ENCODE data around the gene OSGEP. TPM values are rescaled to one million over a fixed set of nuclear protein-coding genes. Genes with fewer than 3 reads are reported as not detected.
A peak's percentile ranks its signal among the peaks of the same experiment; 100 is the strongest.

Gene OSGEP
- total RNA-seq, 5 donors from 2014 or later (not counting 1 experiment from before 2014, with no cell fraction given): 56.4 to 80.2 (median 61.5) TPM

DNA sequence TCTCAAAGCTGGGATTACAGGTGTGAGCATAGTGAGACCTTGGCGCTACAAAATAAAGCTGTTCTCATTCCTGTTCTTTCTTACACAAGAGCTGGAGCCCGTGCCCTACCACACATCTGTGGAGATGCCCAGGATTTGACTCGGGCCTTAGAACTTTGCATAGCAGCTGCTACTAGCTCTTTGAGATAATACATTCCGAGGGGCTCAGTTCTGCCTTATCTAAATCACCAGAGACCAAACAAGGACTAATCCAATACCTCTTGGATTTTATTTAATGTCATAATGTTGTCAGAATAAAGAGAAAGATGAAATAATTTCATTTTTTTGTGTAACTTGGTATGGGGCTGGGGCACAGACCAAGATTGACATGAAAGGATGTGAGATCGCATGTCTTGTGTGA is 22.2 kb upstream of the OSGEP start:
- ChIA-PET CTCF (interaction anchor here in 1 of 2 donors (0.8 kb wide), 1 partner anchor 149 kb away, joined by 4 read pairs; no protein-coding TSS in a partner anchor), POLR2A (interaction anchor here in 1 of 2 donors (0.9 kb wide), 1 partner anchor 13 kb away, joined by 4 read pairs; no protein-coding TSS in a partner anchor)
- peaks cover 0 to 4% (median 0%) of the 10 kb centered on the region in 3 donors for H3K9me3 Mint-ChIP-seq
- Histone ChIP-seq H3K36me3 (ENCODE audit: control insufficient read depth in 2 of 2, extremely low read depth in 1 of 2, insufficient read depth in 1 of 2, low read length in 1 of 2) (peaks cover 9 to 59% of the 10 kb centered on the region in 2 donors), H3K4me3 (ENCODE audit: control insufficient read depth in 1 of 2, extremely low read depth in 1 of 2, low read length in 1 of 2) (peak overlapping the region in 1 of 2 donors; percentile 17), H3K9me3 (no peaks in the 10 kb centered on the region), H3K27me3 (replicated peaks in 1 of 2; ENCODE audit: control insufficient read depth in 2 of 2, extremely low read depth in 1 of 2, insufficient read depth in 2 of 2, low read length in 1 of 2) (no peaks in the 10 kb centered on the region), H3K27ac (ENCODE audit: low read length) (peak overlapping the region; percentile 76), H3K4me1 (ENCODE audit: control insufficient read depth in 1 of 2, extremely low read depth in 1 of 2, insufficient read depth in 2 of 2, low read length in 2 of 2) (peaks cover 41 to 46% of the 10 kb centered on the region in 2 experiments)
- H3K4me1 Mint-ChIP-seq: peaks cover 88 to 92% (median 88%) of the 10 kb centered on the region in 3 donors
- H3K27ac Mint-ChIP-seq: peak overlapping the region; percentile 94
- peak in 1 of 4 experiments; percentile 7 for ATAC-seq (replicated peaks in 1 of 4)
- H3K36me3 Mint-ChIP-seq: peaks cover 71% of the 10 kb centered on the region
- DNase-seq: no peak
- H3K4me3 Mint-ChIP-seq: peak overlapping the region; percentile 46 to 74 (median 52)
- 49% methylated on average over 4 of the region's 5 CpGs for WGBS (ENCODE audit: insufficient coverage)
- no peaks in the 10 kb centered on the region for H3K27me3 Mint-ChIP-seq

DNA sequence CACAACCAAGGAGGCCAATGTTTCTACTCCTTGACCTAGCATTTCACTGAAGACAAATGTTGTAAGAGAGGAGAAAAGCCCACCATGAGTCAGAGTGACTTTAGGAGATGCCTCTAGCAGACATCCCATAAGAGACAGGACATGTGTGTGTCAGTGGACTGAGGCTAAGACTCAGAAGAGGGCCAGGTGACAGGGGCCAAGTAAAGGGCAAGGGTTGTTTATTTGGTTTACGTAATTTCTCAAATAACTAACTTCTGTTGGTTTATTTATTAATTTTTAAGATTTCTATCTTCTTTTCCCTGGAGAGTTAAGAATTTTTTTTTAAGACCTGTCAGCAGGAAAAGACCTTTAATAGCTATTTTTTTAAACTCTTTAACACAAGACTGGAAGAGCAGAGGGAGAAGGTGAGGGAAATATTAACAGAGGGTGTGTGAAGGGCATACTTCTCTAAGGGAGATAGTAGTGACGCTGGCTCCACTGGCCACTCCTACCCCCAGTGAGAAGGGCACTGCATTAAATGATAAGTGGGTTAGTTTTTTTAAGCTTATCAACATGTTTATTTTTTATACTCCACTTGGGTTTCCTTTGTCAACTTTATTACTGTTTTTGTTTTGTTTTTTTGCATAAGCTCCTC is 18.0 kb upstream of the OSGEP start:
- ATAC-seq (replicated peaks in 1 of 4): no peak
- POLR2A ChIA-PET: interaction anchor here in 1 of 2 donors (0.9 to 1.0 kb wide), 2 partner anchors 10 to 18 kb away, joined by 4 read pairs; partner anchors contain the start of genes APEX1 and OSGEP

DNA sequence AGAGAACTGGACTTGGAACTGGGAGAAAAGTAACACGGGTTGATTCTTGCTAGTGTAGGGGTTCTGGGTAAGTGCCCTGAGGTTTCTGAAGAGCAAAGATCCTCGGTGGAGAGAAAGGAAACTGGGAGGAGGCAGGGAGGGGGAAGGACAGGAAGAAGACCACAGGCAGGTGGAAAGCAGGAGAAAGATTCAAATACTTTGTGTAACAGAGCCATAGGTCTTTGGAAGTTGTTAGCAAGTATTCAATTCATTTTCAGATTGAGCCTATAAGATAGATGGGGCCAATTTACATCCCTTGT is 15.9 kb upstream of the OSGEP start:
- Histone ChIP-seq H3K27me3 (replicated peaks in 1 of 2; ENCODE audit: control insufficient read depth in 2 of 2, extremely low read depth in 1 of 2, insufficient read depth in 2 of 2, low read length in 1 of 2) (no peaks in the 10 kb centered on the region), H3K4me1 (ENCODE audit: control insufficient read depth in 1 of 2, extremely low read depth in 1 of 2, insufficient read depth in 2 of 2, low read length in 2 of 2) (peaks cover 19 to 35% of the 10 kb centered on the region in 2 experiments), H3K36me3 (ENCODE audit: control insufficient read depth in 2 of 2, extremely low read depth in 1 of 2, insufficient read depth in 1 of 2, low read length in 1 of 2) (peaks cover 0 to 35% of the 10 kb centered on the region in 2 donors), H3K4me3 (ENCODE audit: control insufficient read depth in 1 of 2, extremely low read depth in 1 of 2, low read length in 1 of 2) (peak overlapping the region; percentile 74 to 86), H3K27ac (ENCODE audit: low read length) (peak overlapping the region; percentile 59), H3K9me3 (no peaks in the 10 kb centered on the region)
- no peaks in the 10 kb centered on the region for H3K9me3 Mint-ChIP-seq
- H3K27ac Mint-ChIP-seq: peak overlapping the region; percentile 93 to 98
- ATAC-seq (replicated peaks in 1 of 4) (no peak), DNase-seq (no peak)
- peaks cover 41% of the 10 kb centered on the region for H3K36me3 Mint-ChIP-seq
- WGBS (ENCODE audit: insufficient coverage): 0% methylated on average over 2 of the region's 2 CpGs
- no peaks in the 10 kb centered on the region for H3K27me3 Mint-ChIP-seq
- peak overlapping the region; percentile 92 to 99 (median 97) for H3K4me3 Mint-ChIP-seq
- CTCF ChIA-PET: interaction anchor here in 1 of 2 donors (0.5 to 1.8 kb wide), 4 partner anchors 9 to 139 kb away, joined by 3 to 9 read pairs (median 4); partner anchors contain the start of gene PIP4P1
- POLR2A ChIA-PET: interaction anchor here (0.7 to 2.2 kb wide), 4 partner anchors 9 to 100 kb away, joined by 3 to 21 read pairs (median 8); partner anchors contain the start of genes APEX1 (in 1 of the 2), OSGEP (in 1 of the 2) and PIP4P1 (in 1 of the 2)
- H3K4me1 Mint-ChIP-seq: peaks cover 53 to 62% (median 61%) of the 10 kb centered on the region in 3 donors

More for the DNA sequence above, 18.0 kb upstream of the OSGEP start:
- peak overlapping the region; percentile 62 to 77 (median 73) for H3K4me3 Mint-ChIP-seq
- H3K4me3 ChIP-seq (ENCODE audit: control insufficient read depth in 1 of 2, extremely low read depth in 1 of 2, low read length in 1 of 2): no peak overlapping the region
- peaks cover 37 to 56% of the 10 kb centered on the region in 2 experiments for H3K4me1 ChIP-seq (ENCODE audit: control insufficient read depth in 1 of 2, extremely low read depth in 1 of 2, insufficient read depth in 2 of 2, low read length in 2 of 2)
- peaks cover 62% of the 10 kb centered on the region for H3K36me3 Mint-ChIP-seq
- DNase-seq: no peak
- peaks cover 74 to 82% (median 80%) of the 10 kb centered on the region in 3 donors for H3K4me1 Mint-ChIP-seq
- WGBS (ENCODE audit: insufficient coverage): no CpG with 5 or more reads among the region's 2 CpGs
- H3K27me3 ChIP-seq (replicated peaks in 1 of 2; ENCODE audit: control insufficient read depth in 2 of 2, extremely low read depth in 1 of 2, insufficient read depth in 2 of 2, low read length in 1 of 2): no peaks in the 10 kb centered on the region
- no peaks in the 10 kb centered on the region for H3K9me3 Mint-ChIP-seq
- CTCF ChIA-PET: interaction anchor here in 1 of 2 donors (1.3 kb wide), 2 partner anchors 11 kb away, joined by 4 read pairs; partner anchors contain the start of gene PIP4P1
- no peaks in the 10 kb centered on the region for H3K27me3 Mint-ChIP-seq
- peak overlapping the region; percentile 87 to 88 for H3K27ac Mint-ChIP-seq
- H3K27ac ChIP-seq (ENCODE audit: low read length): no peak overlapping the region
- no peaks in the 10 kb centered on the region for H3K9me3 ChIP-seq
- H3K36me3 ChIP-seq (ENCODE audit: control insufficient read depth in 2 of 2, extremely low read depth in 1 of 2, insufficient read depth in 1 of 2, low read length in 1 of 2): peaks cover 9 to 48% of the 10 kb centered on the region in 2 donors

DNA sequence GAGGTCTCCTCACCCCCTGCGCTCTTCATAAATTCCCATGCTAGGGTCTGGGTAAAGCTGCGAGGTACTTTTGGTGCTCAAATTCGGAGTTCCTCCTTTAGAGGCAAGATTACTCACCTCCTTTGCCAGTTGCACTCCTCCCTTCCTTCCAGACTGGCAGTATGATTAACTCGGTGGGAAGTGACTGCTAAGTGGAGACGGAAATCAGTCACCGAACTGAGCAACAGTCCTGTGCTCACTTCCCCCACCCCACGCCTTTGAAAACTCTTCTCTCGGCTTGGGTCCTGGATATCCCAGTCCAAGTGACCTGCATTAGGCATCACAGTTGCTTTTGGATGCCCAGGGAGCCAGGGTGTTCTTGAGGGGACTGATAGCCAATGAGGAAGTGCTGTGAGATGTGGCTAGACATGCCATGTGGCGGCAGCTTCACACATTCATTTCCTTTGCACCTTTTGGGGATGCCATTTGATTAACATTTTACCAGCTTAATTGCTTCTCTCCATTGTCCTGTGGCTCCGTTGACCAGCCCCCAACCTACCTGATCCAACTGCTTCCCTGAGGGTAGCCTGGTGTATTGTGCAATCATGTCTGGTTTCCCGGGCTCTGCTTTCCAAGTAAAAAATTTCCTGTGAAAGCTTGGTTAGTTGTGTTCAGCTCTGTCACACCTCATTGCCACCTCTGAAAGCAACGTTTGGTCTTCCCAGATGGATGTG is 15.4 kb upstream of the OSGEP start:
- ATAC-seq (replicated peaks in 1 of 4): peak; percentile 40 to 55 (median 44)
- CTCF ChIA-PET: interaction anchor here (0.5 to 1.8 kb wide), 10 partner anchors 9 to 908 kb away, joined by 3 to 9 read pairs (median 4); partner anchors contain the start of gene PIP4P1 (in 1 of the 2)
- Mint-ChIP-seq H3K27ac (peak overlapping the region; percentile 93 to 98), H3K36me3 (peaks cover 36% of the 10 kb centered on the region), H3K9me3 (no peaks in the 10 kb centered on the region), H3K4me1 (peaks cover 48 to 57% (median 56%) of the 10 kb centered on the region in 3 donors), H3K27me3 (no peaks in the 10 kb centered on the region), H3K4me3 (peak overlapping the region; percentile 92 to 99 (median 97))
- Histone ChIP-seq H3K4me3 (ENCODE audit: control insufficient read depth in 1 of 2, extremely low read depth in 1 of 2, low read length in 1 of 2) (peak overlapping the region; percentile 74 to 86), H3K9me3 (no peaks in the 10 kb centered on the region), H3K27ac (ENCODE audit: low read length) (peak overlapping the region; percentile 59), H3K36me3 (ENCODE audit: control insufficient read depth in 2 of 2, extremely low read depth in 1 of 2, insufficient read depth in 1 of 2, low read length in 1 of 2) (peaks cover 0 to 30% of the 10 kb centered on the region in 2 donors), H3K4me1 (ENCODE audit: control insufficient read depth in 1 of 2, extremely low read depth in 1 of 2, insufficient read depth in 2 of 2, low read length in 2 of 2) (peaks cover 19 to 33% of the 10 kb centered on the region in 2 experiments), H3K27me3 (replicated peaks in 1 of 2; ENCODE audit: control insufficient read depth in 2 of 2, extremely low read depth in 1 of 2, insufficient read depth in 2 of 2, low read length in 1 of 2) (no peaks in the 10 kb centered on the region)
- peak in 27 of 35 experiments; percentile 4 to 62 (median 19) for DNase-seq
- POLR2A ChIA-PET: interaction anchor here (0.7 to 2.2 kb wide), 8 partner anchors 8 to 128 kb away, joined by 3 to 21 read pairs (median 3); partner anchors contain the start of genes PIP4P1 (in 2 of the 2), APEX1 (in 1 of the 2), OSGEP (in 1 of the 2) and PARP2 (in 1 of the 2)
- no CpG with 5 or more reads among the region's 12 CpGs for WGBS (ENCODE audit: insufficient coverage)

DNA sequence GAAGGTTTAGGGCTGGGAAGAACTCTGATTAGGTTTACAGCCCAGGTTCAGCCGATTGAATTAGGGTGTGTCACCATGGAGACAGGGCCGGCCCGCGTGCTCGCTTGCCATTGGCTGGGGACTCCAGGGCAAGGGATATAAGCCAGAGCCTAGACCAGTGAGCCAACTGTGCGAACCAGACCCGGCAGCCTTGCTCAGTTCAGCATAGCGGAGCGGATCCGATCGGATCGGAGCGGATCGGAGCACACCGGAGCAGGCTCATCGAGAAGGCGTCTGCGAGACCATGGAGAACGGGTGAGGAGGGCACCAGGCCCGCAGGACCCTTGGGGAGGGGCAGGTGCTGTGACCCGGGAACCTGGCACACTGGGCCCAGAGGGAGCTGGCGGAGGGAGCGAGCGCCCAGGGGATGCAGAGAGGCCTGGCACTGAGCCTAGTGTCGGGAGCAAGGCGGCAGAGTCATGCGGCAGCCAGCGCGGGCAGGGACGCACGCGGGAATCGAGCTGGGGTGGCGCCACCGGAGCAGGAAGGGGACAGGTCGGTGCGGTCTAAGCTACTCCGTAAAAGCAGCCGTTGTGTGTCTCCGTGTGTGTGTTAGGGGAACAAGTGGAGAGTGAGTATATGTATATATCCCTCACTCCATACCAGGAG is 14.8 kb upstream of the OSGEP start, which contains the start of gene PNP:
Gene PNP (plus strand): TSS at position 165 of the 648 bp plus-strand sequence. CDS start 119 bp downstream, at position 284.
- Histone ChIP-seq H3K9me3 (no peaks in the 10 kb centered on the region), H3K4me1 (ENCODE audit: control insufficient read depth in 1 of 2, extremely low read depth in 1 of 2, insufficient read depth in 2 of 2, low read length in 2 of 2) (peaks cover 19 to 30% of the 10 kb centered on the region in 2 experiments), H3K27me3 (replicated peaks in 1 of 2; ENCODE audit: control insufficient read depth in 2 of 2, extremely low read depth in 1 of 2, insufficient read depth in 2 of 2, low read length in 1 of 2) (no peaks in the 10 kb centered on the region), H3K4me3 (ENCODE audit: control insufficient read depth in 1 of 2, extremely low read depth in 1 of 2, low read length in 1 of 2) (peak within 1 kb of the TSS; percentile 74 to 86), H3K36me3 (ENCODE audit: control insufficient read depth in 2 of 2, extremely low read depth in 1 of 2, insufficient read depth in 1 of 2, low read length in 1 of 2) (peaks cover 0 to 23% of the 10 kb centered on the region in 2 donors), H3K27ac (ENCODE audit: low read length) (peak within 1 kb of the TSS; percentile 59)
- DNase-seq (peak; percentile 66 to 93 (median 81)), ATAC-seq (replicated peaks in 1 of 4) (peak; percentile 88 to 93 (median 92))
- peaks cover 42 to 51% (median 50%) of the 10 kb centered on the region in 3 donors for H3K4me1 Mint-ChIP-seq
- ChIA-PET POLR2A (interaction anchor here (0.7 to 2.2 kb wide), 8 partner anchors 8 to 127 kb away, joined by 3 to 21 read pairs (median 3); partner anchors contain the start of genes PIP4P1 (in 2 of the 2), APEX1 (in 1 of the 2), OSGEP (in 1 of the 2) and PARP2 (in 1 of the 2)), CTCF (interaction anchor here (0.6 to 1.8 kb wide), 9 partner anchors 8 to 908 kb away, joined by 3 to 9 read pairs (median 4); partner anchors contain the start of gene PIP4P1 (in 1 of the 2))
- no peaks in the 10 kb centered on the region for H3K27me3 Mint-ChIP-seq
- peak within 1 kb of the TSS; percentile 92 to 99 (median 97) for H3K4me3 Mint-ChIP-seq
- H3K36me3 Mint-ChIP-seq: peaks cover 30% of the 10 kb centered on the region
- H3K9me3 Mint-ChIP-seq: no peaks in the 10 kb centered on the region
- H3K27ac Mint-ChIP-seq: peak within 1 kb of the TSS; percentile 93 to 98
- WGBS (ENCODE audit: insufficient coverage): under 1% methylated on average over 35 of the region's 40 CpGs
